RWPE2 (cell line): ENCODE results near the gene COL15A1.

ENCODE experiments used
- ATAC-seq: fragments of 200-7000 bp; cut with Tn5 transposase; 3 replicates; pipeline ENCODE4 v1.9.1; 2021; ENCODE audit warnings: low read depth
- DNase-seq: peaks from one replicate; pipeline ENCODE4 v3.0.0-alpha.2; 2020; ENCODE audit warnings: low spot score
- H3K27ac ChIP-seq: fragments of 450-650 bp; 2 replicates; pipeline ENCODE4 v1.5.1; 2017; ENCODE audit warnings: mild to moderate bottlenecking; ENCODE audit not compliant: poor library complexity, severe bottlenecking
- H3K27me3 ChIP-seq: fragments of 250-450 bp; sonication (Bioruptor Pico); 2 replicates; pipeline ENCODE4 v1.5.1; 2021; ENCODE audit warnings: mild to moderate bottlenecking, moderate library complexity; ENCODE audit not compliant: insufficient read depth, poor library complexity, severe bottlenecking
- H3K36me3 ChIP-seq: fragments of 250-450 bp; sonication (Bioruptor Pico); 2 replicates; pipeline ENCODE4 v1.5.1; 2020; ENCODE audit warnings: low read depth, mild to moderate bottlenecking, moderate library complexity
- H3K4me1 ChIP-seq: fragments of 250-450 bp; sonication (Bioruptor Pico); 2 replicates; pipeline ENCODE4 v1.5.1; 2021; ENCODE audit warnings: mild to moderate bottlenecking, moderate library complexity; ENCODE audit not compliant: insufficient read depth, poor library complexity, severe bottlenecking
- H3K4me3 ChIP-seq: fragments of 250-450 bp; sonication (Bioruptor Pico); 2 replicates; pipeline ENCODE4 v1.5.1; 2021; ENCODE audit warnings: mild to moderate bottlenecking, moderate library complexity; ENCODE audit not compliant: severe bottlenecking
- H3K9me3 ChIP-seq: fragments of 250-450 bp; sonication (Bioruptor Pico); 2 replicates; pipeline ENCODE4 v1.5.1; 2021; ENCODE audit warnings: mild to moderate bottlenecking, moderate library complexity; ENCODE audit not compliant: severe bottlenecking
- TF ChIP-seq, protein P1 (sequence below): fragments of 450-650 bp; IDR thresholded peaks from one replicate; pipeline ENCODE4 v1.5.1; 2017; ENCODE audit warnings: mild to moderate bottlenecking, moderate library complexity; ENCODE audit not compliant: poor library complexity, severe bottlenecking

Gene COL15A1

DNA sequence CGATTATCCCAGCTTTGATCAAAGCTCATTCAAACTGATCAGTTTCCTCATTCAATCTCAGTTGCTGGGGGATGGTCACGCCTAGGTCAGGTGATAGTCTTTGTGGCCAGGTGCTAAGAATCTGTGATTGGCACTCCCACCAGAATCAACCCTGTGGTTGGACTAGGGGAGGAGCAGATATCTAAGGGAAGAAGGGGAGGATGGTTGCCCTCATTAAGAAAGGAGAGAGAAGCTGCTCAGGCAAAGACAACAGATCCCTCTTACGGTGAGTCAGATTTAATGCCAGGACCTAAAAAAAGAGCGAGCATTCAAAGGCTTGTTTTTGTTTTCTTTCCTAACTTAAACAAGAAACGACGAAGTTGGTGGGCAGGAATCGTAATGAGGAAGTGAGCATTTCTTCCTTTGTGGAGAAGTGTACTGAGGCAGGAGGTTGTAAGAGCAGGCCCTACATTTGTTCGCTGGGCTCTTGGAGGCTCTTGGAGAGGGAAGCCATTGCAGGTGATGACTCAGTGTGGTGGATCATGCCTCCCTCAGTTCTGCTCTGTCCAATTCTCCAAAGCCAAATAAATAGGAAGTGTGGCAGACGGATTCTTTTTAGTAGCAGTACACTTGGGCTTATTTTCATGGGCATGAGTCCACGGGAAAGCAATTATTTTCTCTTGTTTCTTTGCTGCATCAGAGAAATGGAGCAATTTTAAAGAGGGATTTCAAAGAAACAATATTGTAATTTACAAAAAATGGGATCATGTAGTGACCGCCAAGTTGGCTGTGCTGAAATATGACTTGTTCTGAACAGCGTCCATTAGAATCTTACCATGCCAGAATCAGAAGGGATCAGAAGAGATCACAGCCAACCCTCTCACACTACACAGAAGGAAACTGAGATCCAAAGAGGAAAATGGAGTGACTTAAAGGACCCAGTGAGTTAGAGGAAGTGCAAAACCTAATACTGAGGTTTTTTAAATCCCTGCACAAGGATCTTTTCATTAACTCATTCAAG, 142.5 kb downstream of the COL15A1 start:
- H3K27ac ChIP-seq = no peak overlapping the region
- no peak overlapping the region for H3K4me3 ChIP-seq
- H3K27me3 ChIP-seq = no peaks in the 10 kb centered on the region
- no peaks in the 10 kb centered on the region for H3K36me3 ChIP-seq
- no peaks in the 10 kb centered on the region for H3K9me3 ChIP-seq
- DNase-seq = no peak
- TF ChIP-seq, protein P1, sequence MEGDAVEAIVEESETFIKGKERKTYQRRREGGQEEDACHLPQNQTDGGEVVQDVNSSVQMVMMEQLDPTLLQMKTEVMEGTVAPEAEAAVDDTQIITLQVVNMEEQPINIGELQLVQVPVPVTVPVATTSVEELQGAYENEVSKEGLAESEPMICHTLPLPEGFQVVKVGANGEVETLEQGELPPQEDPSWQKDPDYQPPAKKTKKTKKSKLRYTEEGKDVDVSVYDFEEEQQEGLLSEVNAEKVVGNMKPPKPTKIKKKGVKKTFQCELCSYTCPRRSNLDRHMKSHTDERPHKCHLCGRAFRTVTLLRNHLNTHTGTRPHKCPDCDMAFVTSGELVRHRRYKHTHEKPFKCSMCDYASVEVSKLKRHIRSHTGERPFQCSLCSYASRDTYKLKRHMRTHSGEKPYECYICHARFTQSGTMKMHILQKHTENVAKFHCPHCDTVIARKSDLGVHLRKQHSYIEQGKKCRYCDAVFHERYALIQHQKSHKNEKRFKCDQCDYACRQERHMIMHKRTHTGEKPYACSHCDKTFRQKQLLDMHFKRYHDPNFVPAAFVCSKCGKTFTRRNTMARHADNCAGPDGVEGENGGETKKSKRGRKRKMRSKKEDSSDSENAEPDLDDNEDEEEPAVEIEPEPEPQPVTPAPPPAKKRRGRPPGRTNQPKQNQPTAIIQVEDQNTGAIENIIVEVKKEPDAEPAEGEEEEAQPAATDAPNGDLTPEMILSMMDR = no peak
- no peak for ATAC-seq
- no peaks in the 10 kb centered on the region for H3K4me1 ChIP-seq

DNA sequence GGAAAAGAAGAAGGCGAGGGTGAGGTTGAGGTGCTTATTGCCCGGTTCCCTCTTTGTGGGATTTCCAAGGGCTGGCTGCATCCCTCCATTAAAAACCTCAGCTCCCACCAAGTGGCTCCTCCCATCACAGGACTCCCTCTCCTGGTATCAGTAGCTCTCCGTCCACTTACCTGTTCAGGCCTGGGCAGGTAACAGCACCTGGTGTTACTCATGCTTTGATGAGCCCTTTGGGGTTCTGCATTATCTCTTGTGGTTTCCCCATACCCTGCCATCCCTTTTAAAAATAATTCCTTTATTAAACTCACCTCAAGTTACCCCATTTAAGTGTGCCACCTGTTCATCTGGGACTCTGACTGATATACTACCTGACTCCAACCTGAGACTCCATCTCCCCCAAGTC, 143.8 kb downstream of the COL15A1 start:
- TF ChIP-seq, protein P1 = no peak

DNA sequence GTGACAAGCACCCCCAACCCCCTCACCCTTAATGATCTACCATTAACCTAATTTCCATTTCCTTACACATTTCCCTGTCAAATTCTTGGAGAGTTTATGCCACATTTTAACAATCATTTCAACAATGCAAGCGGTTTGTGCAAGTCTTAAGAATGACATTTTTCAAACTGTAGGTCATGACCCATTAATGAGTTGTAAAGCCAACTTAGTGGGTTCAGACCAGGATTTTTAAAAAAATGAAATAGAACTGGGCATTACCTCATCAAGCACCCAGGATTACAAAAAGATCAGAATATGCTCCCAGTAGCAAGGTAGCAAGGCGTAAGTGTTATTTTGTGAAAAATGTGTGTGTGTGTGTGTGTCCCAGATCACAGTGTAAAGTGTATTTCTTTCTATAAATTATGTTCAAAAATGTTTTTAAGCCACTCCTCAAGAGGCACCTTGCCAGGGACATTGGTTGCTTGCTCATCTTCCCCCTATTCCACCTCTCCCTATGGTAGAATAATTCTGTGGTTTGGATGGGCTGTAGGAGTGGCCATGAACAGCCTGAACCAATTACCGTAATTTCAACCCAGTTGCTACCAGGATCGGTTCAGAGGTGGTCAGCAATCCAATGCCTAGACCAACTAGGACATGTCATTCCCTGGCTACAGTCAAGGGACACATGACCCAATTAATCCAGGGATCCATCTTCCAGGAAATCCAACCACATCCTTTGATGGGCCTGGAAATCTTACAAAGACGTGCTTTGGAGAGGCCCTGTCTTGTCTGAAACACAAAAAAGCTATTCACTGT, 146.8 kb downstream of the COL15A1 start:
- Histone ChIP-seq H3K9me3 (no peaks in the 10 kb centered on the region), H3K36me3 (no peaks in the 10 kb centered on the region), H3K27ac (no peak overlapping the region), H3K4me3 (no peak overlapping the region), H3K27me3 (no peaks in the 10 kb centered on the region), H3K4me1 (no peaks in the 10 kb centered on the region)
- TF ChIP-seq, protein P1 = no peak
- no peak for DNase-seq
- no peak for ATAC-seq

More for the DNA sequence above, 143.8 kb downstream of the COL15A1 start:
- Histone ChIP-seq H3K27me3 (no peaks in the 10 kb centered on the region), H3K9me3 (no peaks in the 10 kb centered on the region), H3K4me1 (no peaks in the 10 kb centered on the region), H3K4me3 (no peak overlapping the region), H3K36me3 (no peaks in the 10 kb centered on the region), H3K27ac (no peak overlapping the region)
- DNase-seq = no peak
- ATAC-seq = no peak

DNA sequence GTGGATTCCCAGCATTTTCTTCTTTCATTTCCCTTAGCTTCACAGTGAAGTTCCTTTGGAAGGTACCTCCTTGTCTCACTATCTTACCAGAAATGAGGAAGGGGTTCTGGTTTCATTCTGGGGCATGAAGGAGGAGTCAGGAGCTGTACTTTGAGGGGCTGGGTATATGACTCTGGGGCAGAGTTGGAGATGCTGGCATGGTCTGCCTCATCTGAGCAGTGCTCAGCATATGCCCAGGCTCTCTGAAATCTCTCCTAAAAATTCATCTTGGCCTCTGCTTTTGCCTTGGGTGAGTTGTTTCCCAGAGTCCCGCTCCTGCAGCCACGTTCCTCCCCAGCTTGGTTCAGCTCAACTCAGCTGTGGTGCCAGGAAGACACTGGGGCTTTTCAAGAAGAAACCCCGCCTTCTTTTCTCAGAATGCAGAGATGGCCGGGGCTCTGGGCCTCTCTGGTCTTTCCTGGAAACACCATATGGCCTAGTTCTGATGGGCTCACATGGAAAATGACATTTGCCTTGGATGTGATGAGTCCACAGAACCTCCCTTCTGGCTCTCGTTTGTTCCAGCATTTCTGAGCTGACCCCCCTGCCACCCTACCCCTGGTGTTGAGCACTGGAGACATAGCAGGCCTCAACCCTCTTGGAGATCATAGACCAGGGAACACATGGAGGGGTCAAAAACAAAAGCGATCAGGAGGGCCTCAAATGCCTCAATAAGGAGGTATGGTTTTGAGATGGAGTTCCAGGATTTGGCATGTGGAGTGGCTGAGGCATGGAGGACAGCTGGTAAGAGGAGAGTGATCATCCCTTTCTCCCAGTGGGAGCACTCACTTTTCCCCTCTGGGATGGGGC, 149.2 kb downstream of the COL15A1 start:
- no peaks in the 10 kb centered on the region for H3K36me3 ChIP-seq
- no peaks in the 10 kb centered on the region for H3K9me3 ChIP-seq
- ATAC-seq (no peak), DNase-seq (no peak)
- H3K27me3 ChIP-seq = no peaks in the 10 kb centered on the region
- H3K27ac ChIP-seq = no peak overlapping the region
- no peak overlapping the region for H3K4me3 ChIP-seq
- no peaks in the 10 kb centered on the region for H3K4me1 ChIP-seq
- TF ChIP-seq, protein P1 = no peak
